ENCODE measurements around the gene CCDC27. TPM values are rescaled to one million over a fixed set of nuclear protein-coding genes. Genes with fewer than 3 reads are reported as not detected.

Gene CCDC27
- total RNA-seq, 4 donors from 2014 or later, result not detected

DNA sequence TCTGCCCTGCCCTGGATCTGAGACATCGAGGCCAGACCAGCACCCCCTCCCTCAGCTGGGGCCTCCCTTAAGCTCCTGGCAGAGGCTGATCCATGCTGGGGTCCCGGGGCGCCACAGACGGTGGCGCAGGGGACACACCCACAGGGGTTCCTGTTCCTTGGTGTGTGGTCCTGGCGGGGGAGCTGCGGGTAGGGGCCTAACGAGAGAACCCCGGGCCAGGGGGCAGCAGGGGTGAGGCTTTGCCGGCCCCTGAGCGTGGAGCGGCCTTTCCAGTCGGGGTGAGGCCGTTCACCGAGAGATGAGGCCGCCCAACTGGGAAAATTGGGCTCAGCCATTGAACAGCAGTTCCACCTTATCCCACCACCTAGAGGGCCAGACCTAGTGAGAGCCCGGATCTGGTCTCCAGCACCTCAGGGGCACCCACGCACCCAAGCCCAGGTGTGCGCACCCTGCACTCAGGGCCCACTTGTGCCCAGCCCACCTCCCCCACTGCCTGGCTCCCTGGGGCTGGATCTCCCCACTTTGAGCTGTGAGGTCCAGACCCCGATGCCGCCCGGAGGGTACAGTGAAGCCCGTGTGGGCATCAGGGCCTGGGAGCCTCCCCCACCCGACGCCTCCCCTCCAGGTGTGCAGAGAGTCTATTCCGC lies 45.5 kb upstream of the CCDC27 start:
- H3K9me3 ChIP-seq, result no peaks in the 10 kb centered on the region
- no peak overlapping the region for H3K4me3 ChIP-seq
- H3K27ac ChIP-seq, result no peak overlapping the region
- intact Hi-C loops (cut with DNase I; ENCODE audit: low total_unique reads), result no loop called here
- no peaks in the 10 kb centered on the region for H3K4me1 ChIP-seq
- DNase-seq, result no peak
- H3K27me3 ChIP-seq, result peaks cover 0 to 10% of the 10 kb centered on the region in 2 donors
- H3K36me3 ChIP-seq, result no peaks in the 10 kb centered on the region
- TF ChIP-seq, protein P1, sequence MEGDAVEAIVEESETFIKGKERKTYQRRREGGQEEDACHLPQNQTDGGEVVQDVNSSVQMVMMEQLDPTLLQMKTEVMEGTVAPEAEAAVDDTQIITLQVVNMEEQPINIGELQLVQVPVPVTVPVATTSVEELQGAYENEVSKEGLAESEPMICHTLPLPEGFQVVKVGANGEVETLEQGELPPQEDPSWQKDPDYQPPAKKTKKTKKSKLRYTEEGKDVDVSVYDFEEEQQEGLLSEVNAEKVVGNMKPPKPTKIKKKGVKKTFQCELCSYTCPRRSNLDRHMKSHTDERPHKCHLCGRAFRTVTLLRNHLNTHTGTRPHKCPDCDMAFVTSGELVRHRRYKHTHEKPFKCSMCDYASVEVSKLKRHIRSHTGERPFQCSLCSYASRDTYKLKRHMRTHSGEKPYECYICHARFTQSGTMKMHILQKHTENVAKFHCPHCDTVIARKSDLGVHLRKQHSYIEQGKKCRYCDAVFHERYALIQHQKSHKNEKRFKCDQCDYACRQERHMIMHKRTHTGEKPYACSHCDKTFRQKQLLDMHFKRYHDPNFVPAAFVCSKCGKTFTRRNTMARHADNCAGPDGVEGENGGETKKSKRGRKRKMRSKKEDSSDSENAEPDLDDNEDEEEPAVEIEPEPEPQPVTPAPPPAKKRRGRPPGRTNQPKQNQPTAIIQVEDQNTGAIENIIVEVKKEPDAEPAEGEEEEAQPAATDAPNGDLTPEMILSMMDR (IDR thresholded peaks at IDR 0.05), result no peak
- TF ChIP-seq POLR2A (IDR thresholded peaks at IDR 0.05), result no peak

GRCh38 chr1:3707298-3707938 lies 44.8 kb upstream of the CCDC27 start:
- no peak for DNase-seq
- intact Hi-C loops (cut with DNase I; ENCODE audit: low total_unique reads), result no loop called here
- Histone ChIP-seq H3K4me3 (no peak overlapping the region), H3K4me1 (no peaks in the 10 kb centered on the region), H3K36me3 (no peaks in the 10 kb centered on the region), H3K27me3 (peaks cover 0 to 10% of the 10 kb centered on the region in 2 donors), H3K9me3 (no peaks in the 10 kb centered on the region), H3K27ac (no peak overlapping the region)
- TF ChIP-seq, protein P1 (IDR thresholded peaks at IDR 0.05), result no peak
- TF ChIP-seq POLR2A (IDR thresholded peaks at IDR 0.05), result no peak

GRCh38 chr1:3707939-3708328 lies 44.3 kb upstream of the CCDC27 start:
- TF ChIP-seq, protein P1 (IDR thresholded peaks at IDR 0.05), result no peak
- TF ChIP-seq POLR2A (IDR thresholded peaks at IDR 0.05), result no peak
- no peak overlapping the region for H3K4me3 ChIP-seq
- H3K27me3 ChIP-seq, result peaks cover 0 to 10% of the 10 kb centered on the region in 2 donors
- H3K4me1 ChIP-seq, result no peaks in the 10 kb centered on the region
- intact Hi-C loops (cut with DNase I; ENCODE audit: low total_unique reads), result no loop called here
- no peak overlapping the region for H3K27ac ChIP-seq
- no peaks in the 10 kb centered on the region for H3K36me3 ChIP-seq
- DNase-seq, result no peak
- no peaks in the 10 kb centered on the region for H3K9me3 ChIP-seq

- peaks cover 0 to 10% of the 10 kb centered on the region in 2 donors for H3K27me3 ChIP-seq
- H3K4me3 ChIP-seq, result no peak overlapping the region
- H3K27ac ChIP-seq, result no peak overlapping the region
- no peaks in the 10 kb centered on the region for H3K9me3 ChIP-seq
- intact Hi-C loops (cut with DNase I; ENCODE audit: low total_unique reads), result no loop called here
- no peaks in the 10 kb centered on the region for H3K36me3 ChIP-seq
- no peaks in the 10 kb centered on the region for H3K4me1 ChIP-seq
- TF ChIP-seq, protein P1 (IDR thresholded peaks at IDR 0.05), result no peak
- no peak for TF ChIP-seq POLR2A (IDR thresholded peaks at IDR 0.05)
- no peak for DNase-seq
Measured at GRCh38 chr1:3708791-3709190, 43.5 kb upstream of the CCDC27 start.

- Histone ChIP-seq H3K36me3 (no peaks in the 10 kb centered on the region), H3K9me3 (no peaks in the 10 kb centered on the region), H3K27ac (no peak overlapping the region), H3K27me3 (peaks cover 0 to 10% of the 10 kb centered on the region in 2 donors), H3K4me3 (no peak overlapping the region), H3K4me1 (no peaks in the 10 kb centered on the region)
- DNase-seq, result no peak
- intact Hi-C loops (cut with DNase I; ENCODE audit: low total_unique reads), result no loop called here
- TF ChIP-seq, protein P1 (IDR thresholded peaks at IDR 0.05), result no peak
- TF ChIP-seq POLR2A (IDR thresholded peaks at IDR 0.05), result no peak
Measured at GRCh38 chr1:3710251-3710650, 42.0 kb upstream of the CCDC27 start.
